ENCODE results near the gene TMEM178A.
"Not testable (repeated sequence)": the region's sequence is repeated elsewhere in the genome, so short reads cannot be mapped to it uniquely, and the experiment has no call there.

The TMEM178A gene

GRCh38 chr2:39622860-39623259 lies 42.9 kb upstream of the TMEM178A start:
- Histone ChIP-seq H2AFZ (no peak overlapping the region), H3K4me1 (no peaks in the 10 kb centered on the region), H3K27me3 (ENCODE audit: control insufficient read depth, insufficient read depth, low read length) (no peaks in the 10 kb centered on the region), H3K79me2 (no peaks in the 10 kb centered on the region), H3K4me3 (ENCODE audit: low read depth, low read length) (no peak overlapping the region), H3K36me3 (ENCODE audit: control insufficient read depth, insufficient read depth, low read length) (no peaks in the 10 kb centered on the region), H3K27ac (no peak overlapping the region), H3K9me3 (ENCODE audit: control insufficient read depth, low read length) (no peaks in the 10 kb centered on the region), H3K4me2 (ENCODE audit: low read length) (no peak overlapping the region), H3K9ac (no peak overlapping the region)
- no peak for TF ChIP-seq CTCF (IDR thresholded peaks at IDR 0.05)

GRCh38 chr2:39623917-39624316 lies 41.8 kb upstream of the TMEM178A start:
- no peaks in the 10 kb centered on the region for H3K4me1 ChIP-seq
- H3K4me2 ChIP-seq (ENCODE audit: low read length) = no peak overlapping the region
- no peak overlapping the region for H2AFZ ChIP-seq
- no peak overlapping the region for H3K27ac ChIP-seq
- no peaks in the 10 kb centered on the region for H3K9me3 ChIP-seq (ENCODE audit: control insufficient read depth, low read length)
- no peaks in the 10 kb centered on the region for H3K79me2 ChIP-seq
- no peaks in the 10 kb centered on the region for H3K27me3 ChIP-seq (ENCODE audit: control insufficient read depth, insufficient read depth, low read length)
- H3K4me3 ChIP-seq (ENCODE audit: low read depth, low read length) = no peak overlapping the region
- no peaks in the 10 kb centered on the region for H3K36me3 ChIP-seq (ENCODE audit: control insufficient read depth, insufficient read depth, low read length)
- TF ChIP-seq CTCF (IDR thresholded peaks at IDR 0.05) = no peak
- no peak overlapping the region for H3K9ac ChIP-seq

GRCh38 chr2:39625193-39625926 lies 40.4 kb upstream of the TMEM178A start:
- Histone ChIP-seq H2AFZ (no peak overlapping the region), H3K9ac (no peak overlapping the region), H3K4me1 (no peaks in the 10 kb centered on the region), H3K4me2 (ENCODE audit: low read length) (no peak overlapping the region), H3K4me3 (ENCODE audit: low read depth, low read length) (no peak overlapping the region), H3K27me3 (ENCODE audit: control insufficient read depth, insufficient read depth, low read length) (no peaks in the 10 kb centered on the region), H3K79me2 (no peaks in the 10 kb centered on the region), H3K27ac (no peak overlapping the region), H3K9me3 (ENCODE audit: control insufficient read depth, low read length) (no peaks in the 10 kb centered on the region), H3K36me3 (ENCODE audit: control insufficient read depth, insufficient read depth, low read length) (no peaks in the 10 kb centered on the region)
- no peak for TF ChIP-seq CTCF (IDR thresholded peaks at IDR 0.05)

- no peaks in the 10 kb centered on the region for H3K79me2 ChIP-seq
- H3K9ac ChIP-seq = no peak overlapping the region
- no peak overlapping the region for H3K4me3 ChIP-seq (ENCODE audit: low read depth, low read length)
- no peak overlapping the region for H3K4me2 ChIP-seq (ENCODE audit: low read length)
- H2AFZ ChIP-seq = no peak overlapping the region
- H3K27ac ChIP-seq = no peak overlapping the region
- no peak for TF ChIP-seq CTCF (IDR thresholded peaks at IDR 0.05)
- no peaks in the 10 kb centered on the region for H3K27me3 ChIP-seq (ENCODE audit: control insufficient read depth, insufficient read depth, low read length)
- H3K36me3 ChIP-seq (ENCODE audit: control insufficient read depth, insufficient read depth, low read length) = no peaks in the 10 kb centered on the region
- H3K9me3 ChIP-seq (ENCODE audit: control insufficient read depth, low read length) = no peaks in the 10 kb centered on the region
- no peaks in the 10 kb centered on the region for H3K4me1 ChIP-seq
Observed at GRCh38 chr2:39625927-39626270, 39.8 kb upstream of the TMEM178A start.

- H3K9me3 ChIP-seq (ENCODE audit: control insufficient read depth, low read length); H3K4me3 ChIP-seq (ENCODE audit: low read depth, low read length); H2AFZ ChIP-seq; H3K4me1 ChIP-seq; H3K36me3 ChIP-seq (ENCODE audit: control insufficient read depth, insufficient read depth, low read length); H3K9ac ChIP-seq; H3K27ac ChIP-seq; H3K27me3 ChIP-seq (ENCODE audit: control insufficient read depth, insufficient read depth, low read length); H3K4me2 ChIP-seq (ENCODE audit: low read length); H3K79me2 ChIP-seq: not testable (repeated sequence)
Observed at GRCh38 chr2:39628346-39628745, 37.4 kb upstream of the TMEM178A start.

Measured in parathyroid adenoma (tissue), 2 donors.